ENCODE measurements around the gene SMYD5. TPM values are rescaled to one million over a fixed set of nuclear protein-coding genes. Genes with fewer than 3 reads are reported as not detected.
A peak's percentile ranks its signal among the peaks of the same experiment; 100 is the strongest.

Gene SMYD5
- total and polyA plus RNA-seq, 9 of the 15 experiments (the other 6 are each of a cell fraction or from before 2014, with no cell fraction given) = 11.4 to 56.8 (median 32.0) TPM

GRCh38 chr2:73214120-73215035 lies at the start of gene SMYD5 (continued):
- TF ChIP-seq FOXK1 (CRISPR knock-in tag; IDR thresholded peaks at IDR 0.05; ENCODE audit: borderline replicate concordance) = no peak
- TF ChIP-seq E2F1 (CRISPR knock-in tag; IDR thresholded peaks at IDR 0.05) = 0 out of 2 replicates have a peak, but pooled peaks have one; percentile 45
- no peak for TF ChIP-seq ETS2 (tag; IDR thresholded peaks at IDR 0.05; ENCODE audit: borderline replicate concordance, poor library complexity, severe bottlenecking)
- TF ChIP-seq FOSL1 (tag; conservative IDR thresholded peaks at IDR 0.05) = no peak
- peak; percentile 100 for TF ChIP-seq SAP30 (IDR thresholded peaks at IDR 0.05; ENCODE audit: borderline replicate concordance, insufficient read depth, low read depth, low read length, poor library complexity, severe bottlenecking)
- TF ChIP-seq FIP1L1 (IDR thresholded peaks at IDR 0.05; ENCODE audit: low read depth, low read length, poor library complexity, severe bottlenecking) = peak; percentile 51
- TF ChIP-seq PHF8 (IDR thresholded peaks at IDR 0.05; ENCODE audit: borderline replicate concordance, low read length) = peak; percentile 79; the same call in 1 of the 2 replicates
- TF ChIP-seq FUS (optimal IDR thresholded peaks at IDR 0.05; ENCODE audit: low read depth, low read length) = peak; percentile 47
- peak; percentile 74 for TF ChIP-seq CREM (IDR thresholded peaks at IDR 0.05; ENCODE audit: low read depth)
- TF ChIP-seq RB1 (IDR thresholded peaks at IDR 0.05; ENCODE audit: low read depth) = peak; percentile 53
- no peak for TF ChIP-seq ZNF224 (CRISPR knock-in tag; IDR thresholded peaks at IDR 0.05)
- peak; percentile 99 for TF ChIP-seq MXI1 (IDR thresholded peaks at IDR 0.05; ENCODE audit: low read depth, low read length)
- TF ChIP-seq KLF10 (CRISPR knock-in tag; IDR thresholded peaks at IDR 0.05) = no peak
- TF ChIP-seq KHSRP (IDR thresholded peaks at IDR 0.05) = no peak
- no peak for TF ChIP-seq RERE (CRISPR knock-in tag; IDR thresholded peaks at IDR 0.05; ENCODE audit: borderline replicate concordance)
- no peak for TF ChIP-seq CREB3 (tag; conservative IDR thresholded peaks at IDR 0.05; ENCODE audit: low read depth)
- TF ChIP-seq TOE1 (IDR thresholded peaks at IDR 0.05; ENCODE audit: borderline replicate concordance) = 0 out of 2 replicates have a peak, but pooled peaks have one; percentile 31
- TF ChIP-seq TOE1 (CRISPR knock-in tag; IDR thresholded peaks at IDR 0.05; ENCODE audit: borderline replicate concordance, low read depth) = no peak
- peak in 1 of 2 experiments; percentile 48; a peak in 1 of 4 replicates for TF ChIP-seq NONO (IDR thresholded peaks at IDR 0.05; ENCODE audit: low read depth in 2 of 2, low read length in 1 of 2)

Data from K562 (cell line).